T-cell (primary cell): ENCODE results near the gene MICOS13. TPM values are rescaled to one million over a fixed set of nuclear protein-coding genes. Genes with fewer than 3 reads are reported as not detected.
"Not testable (repeated sequence)": the region's sequence is repeated elsewhere in the genome, so short reads cannot be mapped to it uniquely, and the experiment has no call there.

Experiments used
- ATAC-seq, 4 experiments: fragments of 200-7000 bp in 3 of 4; fragments of 150-1000 bp in 1 of 4; cut with Tn5 transposase; replicated peaks in 1 of 4; 1 replicate in 3 of 4; 2 replicates in 1 of 4; pipeline ENCODE4 v1.10.0; 2021; ENCODE audit warnings: moderate library complexity in 3 of 4, mild to moderate bottlenecking in 2 of 4, moderate number of reproducible peaks in 1 of 4
- CTCF ChIA-PET, 2 donors: fragments of 300-600 bp; sonication (Branson Sonifier 250); formaldehyde crosslinking; loops; one replicate each; lab custom pipeline; 2022; ENCODE audit warnings: antibody characterized with exemption in 2 of 2; lab: Charles Lee
- POLR2A ChIA-PET, 2 donors: fragments of 300-600 bp; sonication (Branson Sonifier 250); formaldehyde crosslinking; loops; one replicate each; lab custom pipeline; 2022; ENCODE audit warnings: antibody characterized with exemption in 2 of 2; lab: Charles Lee
- DNase-seq, 35 experiments: peaks; one replicate each; pipeline versions ENCODE4 v3.0.0 to v3.0.0-alpha.2; 2013 to 2023
- H3K27ac ChIP-seq: one replicate; pipeline ENCODE4 v1.5.1; 2013; ENCODE audit warnings: low read length
- H3K27me3 ChIP-seq, 2 experiments: replicated peaks in 1 of 2; 1 replicate in 1 of 2; 2 replicates in 1 of 2; pipeline versions ENCODE4 v1.6.1 to v1.7.0; 2013; ENCODE audit warnings: low read length in 1 of 2, mixed read lengths in 1 of 2; ENCODE audit not compliant: control insufficient read depth in 2 of 2, insufficient read depth in 2 of 2; ENCODE audit errors: extremely low read depth in 1 of 2
- H3K36me3 ChIP-seq, 2 donors: 1 replicate in 1 of 2; 2 replicates in 1 of 2; pipeline versions ENCODE4 v1.6.1 to v1.7.0; 2013; ENCODE audit warnings: low read length in 1 of 2; ENCODE audit not compliant: control insufficient read depth in 2 of 2, insufficient read depth in 1 of 2; ENCODE audit errors: extremely low read depth in 1 of 2
- H3K4me1 ChIP-seq, 2 experiments: 1 replicate in 1 of 2; 2 replicates in 1 of 2; pipeline versions ENCODE4 v1.6.1 to v1.7.0; 2013; ENCODE audit warnings: low read length in 2 of 2, mixed read lengths in 1 of 2; ENCODE audit not compliant: insufficient read depth in 2 of 2, control insufficient read depth in 1 of 2; ENCODE audit errors: extremely low read depth in 1 of 2
- H3K4me3 ChIP-seq, 2 donors: 1 replicate in 1 of 2; 2 replicates in 1 of 2; pipeline versions ENCODE4 v1.5.1 to v1.7.0; 2013; ENCODE audit warnings: mild to moderate bottlenecking in 2 of 2, low read length in 1 of 2, moderate library complexity in 1 of 2; ENCODE audit not compliant: control insufficient read depth in 1 of 2; ENCODE audit errors: extremely low read depth in 1 of 2
- H3K9me3 ChIP-seq: 2 replicates; pipeline ENCODE4 v1.7.0; 2013
- H3K27ac Mint-ChIP-seq, 2 donors: one replicate each; pipeline ENCODE4 v1.8.0; 2020 to 2021; ENCODE audit warnings: mild to moderate bottlenecking in 2 of 2, mixed read lengths in 2 of 2
- H3K27me3 Mint-ChIP-seq, 2 donors: one replicate each; pipeline ENCODE4 v1.8.0; 2021 to 2022; ENCODE audit warnings: mixed read lengths in 2 of 2
- H3K36me3 Mint-ChIP-seq: one replicate; pipeline ENCODE4 v1.8.0; 2021; ENCODE audit warnings: mixed read lengths
- H3K4me1 Mint-ChIP-seq, 3 donors: one replicate each; pipeline ENCODE4 v1.8.0; 2020 to 2022; ENCODE audit warnings: mixed read lengths in 3 of 3, mild to moderate bottlenecking in 1 of 3
- H3K4me3 Mint-ChIP-seq, 3 donors: one replicate each; pipeline ENCODE4 v1.8.0; 2020 to 2022; ENCODE audit warnings: mild to moderate bottlenecking in 3 of 3, mixed read lengths in 3 of 3, moderate library complexity in 3 of 3
- H3K9me3 Mint-ChIP-seq, 3 donors: one replicate each; pipeline ENCODE4 v1.8.0; 2020 to 2022; ENCODE audit warnings: mixed read lengths in 3 of 3
- WGBS: methylation state at CpG from one replicate; pipeline ENCODE4 v1.1.5; 2013; ENCODE audit warnings: missing lambda C conversion rate; ENCODE audit not compliant: insufficient coverage; 5-methylcytosine and 5-hydroxymethylcytosine counted together
- total RNA-seq, 35 experiments: library from RNA in 6 of 35; stranded (reverse) in 6 of 35; fragments of 120-200 nt in 1 of 35; gene quantifications; one replicate each; pipeline versions ENCODE4 v1.2.1 to v1.2.4 and lab custom pipeline; 2013 to 2026

MICOS13 gene
- total RNA-seq, 5 donors from 2014 or later (not counting 1 experiment from before 2014, with no cell fraction given), result 29.3 to 64.5 (median 57.0) TPM

DNA sequence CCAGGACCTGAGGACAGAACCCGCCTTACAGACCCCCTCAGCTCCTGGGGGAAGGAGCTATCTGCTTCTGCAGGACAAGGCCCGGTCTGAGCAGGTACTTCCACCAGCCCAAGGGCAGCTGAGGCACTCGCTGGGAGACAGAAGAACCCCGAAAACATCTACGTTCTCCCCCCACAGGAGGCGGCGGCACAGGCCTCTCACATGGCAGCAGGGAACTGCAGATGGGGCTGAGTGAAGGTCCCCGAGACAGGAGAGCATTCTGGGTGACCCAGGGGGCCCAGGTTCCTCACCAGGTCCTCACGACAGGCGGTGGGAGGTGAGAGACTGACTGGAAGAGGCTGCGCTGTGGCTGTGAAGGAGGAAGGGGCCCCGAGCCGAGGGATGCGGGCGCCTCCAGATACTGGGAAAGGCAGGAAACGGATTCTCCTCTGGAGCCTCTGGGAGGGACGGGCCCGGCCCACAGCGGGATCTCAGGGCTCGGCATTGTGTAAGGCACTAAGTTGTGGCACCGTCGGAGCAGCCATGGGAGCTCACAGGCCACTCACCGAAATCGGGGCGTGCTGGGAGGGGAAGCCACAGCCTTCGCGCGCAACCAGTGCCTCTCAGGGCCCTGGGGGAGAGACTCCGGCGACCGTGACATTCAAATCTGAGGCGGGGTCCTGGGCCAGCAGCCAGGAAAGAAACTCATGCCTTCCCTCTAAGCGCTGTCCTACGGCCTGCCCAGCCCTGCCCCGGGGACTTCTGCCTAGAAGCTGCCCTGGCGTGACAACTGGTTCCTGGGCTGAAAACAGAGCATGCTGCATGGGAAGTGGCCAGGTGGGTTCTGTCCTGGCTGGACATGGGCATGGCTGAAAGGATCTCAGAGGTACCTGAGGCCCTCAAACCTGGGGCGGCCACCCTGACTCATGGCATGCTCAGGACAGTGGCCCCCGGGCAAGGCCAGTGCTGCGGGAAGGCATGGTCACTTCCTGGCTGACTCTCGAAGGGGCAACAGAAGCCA, 23.8 kb upstream of the MICOS13 start:
- peaks cover 26% of the 10 kb centered on the region for H3K36me3 Mint-ChIP-seq
- H3K9me3 Mint-ChIP-seq, result no peaks in the 10 kb centered on the region
- Histone ChIP-seq H3K4me3 (no peak overlapping the region), H3K9me3 (no peaks in the 10 kb centered on the region), H3K27ac (no peak overlapping the region), H3K36me3 (peaks cover 22 to 58% of the 10 kb centered on the region in 2 donors), H3K27me3 (no peaks in the 10 kb centered on the region), H3K4me1 (no peaks in the 10 kb centered on the region)
- ChIA-PET POLR2A (no interaction called here), CTCF (no interaction called here)
- WGBS, result 99% methylated on average over 31 of the region's 40 CpGs
- no peak overlapping the region for H3K27ac Mint-ChIP-seq
- DNase-seq, result no peak
- no peaks in the 10 kb centered on the region for H3K27me3 Mint-ChIP-seq
- H3K4me3 Mint-ChIP-seq, result no peak overlapping the region
- no peak for ATAC-seq
- H3K4me1 Mint-ChIP-seq, result peaks cover 0 to 2% (median 0%) of the 10 kb centered on the region in 3 donors

DNA sequence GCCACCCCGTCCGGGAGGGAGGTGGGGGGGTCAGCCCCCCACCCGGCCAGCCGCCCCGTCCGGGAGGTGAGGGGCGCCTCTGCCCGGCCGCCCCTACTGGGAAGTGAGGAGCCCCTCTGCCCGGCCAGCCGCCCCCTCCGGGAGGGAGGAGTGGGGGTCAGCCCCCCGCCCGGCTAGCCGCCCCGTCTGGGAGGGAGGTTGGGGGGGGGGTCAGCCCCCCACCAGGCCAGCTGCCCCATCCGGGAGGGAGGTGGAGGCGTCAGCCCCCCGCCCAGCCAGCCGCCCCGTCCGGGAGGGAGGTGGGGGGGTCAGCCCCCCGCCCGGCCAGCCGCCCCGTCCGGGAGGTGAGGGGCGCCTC, 21.7 kb upstream of the MICOS13 start:
- ATAC-seq, H3K27me3 ChIP-seq, H3K27ac Mint-ChIP-seq, H3K4me1 ChIP-seq, H3K9me3 Mint-ChIP-seq, POLR2A ChIA-PET, H3K27ac ChIP-seq, CTCF ChIA-PET, H3K4me1 Mint-ChIP-seq, H3K9me3 ChIP-seq, H3K4me3 Mint-ChIP-seq, H3K27me3 Mint-ChIP-seq, H3K4me3 ChIP-seq, DNase-seq: not testable (repeated sequence)
- no CpG with 5 or more reads among the region's 28 CpGs for WGBS
- H3K36me3 Mint-ChIP-seq, result peaks cover 28% of the 10 kb centered on the region
- peaks cover 17 to 64% of the 10 kb centered on the region in 2 donors for H3K36me3 ChIP-seq

DNA sequence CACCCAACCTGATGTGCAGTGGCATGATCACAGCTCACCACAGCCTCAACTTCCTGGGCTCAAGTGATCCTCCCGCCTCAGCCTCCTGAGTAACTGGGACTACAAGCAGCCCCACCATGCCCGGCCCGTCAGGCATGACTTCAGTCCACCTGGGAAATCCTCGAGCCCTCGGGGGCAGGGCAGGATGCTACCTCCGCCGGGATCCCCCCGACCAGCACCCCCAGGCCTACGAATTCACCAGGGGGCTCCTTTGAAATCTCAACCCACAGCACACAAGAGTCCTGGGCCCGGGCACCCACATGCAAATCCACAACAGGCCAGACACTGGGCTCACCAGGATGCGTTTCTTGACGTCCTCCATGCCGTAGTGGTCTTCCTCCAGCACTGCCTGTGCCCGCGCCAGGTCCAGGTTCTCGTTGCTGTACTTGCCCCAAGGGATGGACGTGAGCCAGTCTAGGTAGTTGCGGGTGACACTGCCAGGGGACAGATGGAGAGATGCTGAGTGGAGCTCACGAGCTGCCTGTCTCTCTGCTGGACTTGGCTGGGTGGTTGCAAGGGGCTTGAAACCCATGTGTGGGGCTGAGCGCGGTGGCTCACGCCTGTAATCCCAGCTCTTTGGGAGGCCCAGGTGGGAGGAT, 20.3 kb upstream of the MICOS13 start:
- Histone ChIP-seq H3K27me3 (no peaks in the 10 kb centered on the region), H3K9me3 (no peaks in the 10 kb centered on the region), H3K4me1 (no peaks in the 10 kb centered on the region), H3K4me3 (no peak overlapping the region), H3K36me3 (peaks cover 23 to 64% of the 10 kb centered on the region in 2 donors), H3K27ac (no peak overlapping the region)
- Mint-ChIP-seq H3K4me3 (no peak overlapping the region), H3K4me1 (peaks cover 0 to 2% (median 0%) of the 10 kb centered on the region in 3 donors), H3K27me3 (no peaks in the 10 kb centered on the region), H3K27ac (no peak overlapping the region), H3K36me3 (peaks cover 22% of the 10 kb centered on the region), H3K9me3 (no peaks in the 10 kb centered on the region)
- 95% methylated on average over 18 of the region's 22 CpGs for WGBS
- ATAC-seq, result no peak
- ChIA-PET CTCF (no interaction called here), POLR2A (no interaction called here)
- DNase-seq, result no peak

DNA sequence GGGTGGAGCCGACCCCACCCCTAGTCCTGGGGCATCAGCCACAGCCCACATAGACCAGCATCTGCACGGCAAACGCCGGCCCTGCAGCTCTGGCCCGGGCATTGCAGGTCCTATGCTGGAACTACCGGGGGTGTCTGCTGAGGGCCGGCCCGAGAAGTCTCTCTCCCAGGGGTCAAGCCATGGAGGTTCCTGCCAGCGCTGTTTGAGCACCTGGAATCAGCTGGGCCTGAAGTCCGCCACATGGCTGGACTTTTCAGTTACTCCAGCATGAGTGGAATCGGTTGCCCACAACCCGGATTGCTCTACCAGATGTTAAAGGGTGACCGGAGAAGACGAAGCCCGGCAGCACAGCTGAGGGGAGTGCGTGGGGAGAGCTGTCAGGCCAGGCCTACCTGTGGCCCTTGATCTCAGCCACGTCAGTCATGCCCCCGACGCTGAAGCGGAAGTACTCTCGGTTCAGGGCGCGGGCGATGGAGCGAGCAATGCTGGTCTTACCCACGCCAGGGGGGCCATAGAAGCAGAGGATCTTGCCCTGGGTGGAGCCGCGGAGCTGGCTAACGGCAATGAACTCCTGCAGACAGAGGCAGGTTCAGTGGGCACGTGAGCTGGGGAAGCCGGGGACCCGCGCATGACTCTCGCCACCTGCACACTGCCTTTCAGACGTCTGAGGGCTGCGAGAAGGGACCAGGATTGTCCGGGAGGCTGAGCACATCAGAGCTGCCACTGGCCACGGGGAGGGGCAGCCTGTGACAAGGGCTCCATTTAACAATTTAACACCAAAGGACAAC, 18.5 kb upstream of the MICOS13 start:
- no peak overlapping the region for H3K27ac Mint-ChIP-seq
- peaks cover 18% of the 10 kb centered on the region for H3K36me3 Mint-ChIP-seq
- CTCF ChIA-PET, result no interaction called here

DNA sequence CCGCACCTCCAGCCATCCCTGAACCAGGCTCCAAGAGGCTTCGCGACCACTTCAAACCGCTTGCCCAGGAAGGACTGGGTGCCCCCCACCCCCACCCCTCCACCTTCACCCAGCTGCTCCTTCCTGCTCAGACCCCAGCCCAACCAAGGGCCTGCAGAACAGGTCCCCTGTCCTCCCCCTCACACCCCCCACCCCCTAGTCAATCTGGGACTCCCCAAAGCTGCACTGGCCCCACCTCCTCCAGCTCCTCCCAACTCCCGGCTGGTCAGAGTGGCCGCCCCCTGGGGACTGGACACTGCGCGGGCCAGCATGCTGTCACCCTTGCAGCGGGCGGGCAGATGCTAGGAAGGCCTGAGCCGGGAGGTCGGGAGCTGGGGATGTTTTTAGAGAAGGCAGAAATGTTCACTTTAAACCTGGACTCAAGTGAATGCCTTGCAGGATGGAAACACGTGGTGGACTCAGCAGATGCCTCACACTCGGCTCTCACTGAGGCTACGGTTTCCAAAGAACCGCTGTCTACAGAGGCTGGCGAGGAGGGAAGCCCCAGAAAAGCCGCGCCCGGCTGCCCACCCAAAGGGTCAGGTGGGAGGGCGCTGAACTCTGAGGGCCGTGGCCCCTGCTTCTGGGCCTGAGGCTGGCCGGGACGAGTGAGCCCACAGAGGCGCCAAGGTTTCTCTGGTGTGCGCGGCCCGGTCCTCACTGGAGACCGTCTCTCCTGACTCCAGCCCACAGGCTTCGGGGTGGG, 17.7 kb upstream of the MICOS13 start:
- no peaks in the 10 kb centered on the region for H3K9me3 ChIP-seq
- peaks cover 0 to 5% (median 2%) of the 10 kb centered on the region in 3 donors for H3K4me1 Mint-ChIP-seq
- no peaks in the 10 kb centered on the region for H3K27me3 ChIP-seq
- H3K4me1 ChIP-seq, result peaks cover 0 to 4% of the 10 kb centered on the region in 2 experiments
- no peak overlapping the region for H3K27ac ChIP-seq
- peaks cover 19 to 68% of the 10 kb centered on the region in 2 donors for H3K36me3 ChIP-seq
- H3K9me3 Mint-ChIP-seq, result no peaks in the 10 kb centered on the region
- ChIA-PET CTCF (no interaction called here), POLR2A (no interaction called here)
- no peak overlapping the region for H3K27ac Mint-ChIP-seq
- WGBS, result 94% methylated on average over 23 of the region's 30 CpGs
- no peak overlapping the region for H3K4me3 Mint-ChIP-seq
- H3K36me3 Mint-ChIP-seq, result peaks cover 10% of the 10 kb centered on the region
- ATAC-seq (no peak), DNase-seq (no peak)
- no peak overlapping the region for H3K4me3 ChIP-seq
- H3K27me3 Mint-ChIP-seq, result no peaks in the 10 kb centered on the region

More for the DNA sequence above, 18.5 kb upstream of the MICOS13 start:
- no peak overlapping the region for H3K4me3 ChIP-seq
- POLR2A ChIA-PET, result no interaction called here
- H3K36me3 ChIP-seq, result peaks cover 19 to 68% of the 10 kb centered on the region in 2 donors
- no peaks in the 10 kb centered on the region for H3K4me1 ChIP-seq
- no peaks in the 10 kb centered on the region for H3K9me3 ChIP-seq
- no peaks in the 10 kb centered on the region for H3K27me3 ChIP-seq
- no peak overlapping the region for H3K27ac ChIP-seq
- Mint-ChIP-seq H3K9me3 (no peaks in the 10 kb centered on the region), H3K4me1 (peaks cover 0 to 5% (median 2%) of the 10 kb centered on the region in 3 donors), H3K4me3 (no peak overlapping the region), H3K27me3 (no peaks in the 10 kb centered on the region)
- DNase-seq (no peak), ATAC-seq (no peak)
- 94% methylated on average over 36 of the region's 38 CpGs for WGBS
